Psoas muscle (tissue), 8 donors: ENCODE results near the gene INSC. TPM values are rescaled to one million over a fixed set of nuclear protein-coding genes. Genes with fewer than 3 reads are reported as not detected.

Experiments
- ATAC-seq, 4 donors: fragments of 200-7000 bp; cut with Tn5 transposase; one replicate each; pipeline ENCODE4 v1.9.1; 2020; ENCODE audit warnings: moderate library complexity in 3 of 4, mild to moderate bottlenecking in 2 of 4
- DNase-seq, 2 donors: peaks; one replicate each; pipeline ENCODE4 v3.0.0-alpha.2; 2020
- H3K27ac ChIP-seq: fragments of 200-600 bp; one replicate; pipeline ENCODE4 v1.8.0; 2022
- H3K27me3 ChIP-seq, 3 donors: fragments of 200-600 bp in 1 of 3; one replicate each; pipeline versions ENCODE4 v1.6.1 to v1.8.0; 2013 to 2022; ENCODE audit warnings: low read length in 2 of 3, mild to moderate bottlenecking in 2 of 3, moderate library complexity in 1 of 3; ENCODE audit not compliant: insufficient read depth in 3 of 3
- H3K36me3 ChIP-seq, 2 donors: fragments of 200-600 bp in 1 of 2; one replicate each; pipeline versions ENCODE4 v1.6.1 to v1.8.0; 2013 to 2022; ENCODE audit warnings: low read depth in 1 of 2, mild to moderate bottlenecking in 1 of 2, moderate library complexity in 1 of 2; ENCODE audit not compliant: insufficient read depth in 1 of 2
- H3K4me1 ChIP-seq: fragments of 200-600 bp; one replicate; pipeline ENCODE4 v1.8.0; 2022
- H3K4me3 ChIP-seq: fragments of 200-600 bp; one replicate; pipeline ENCODE4 v1.8.0; 2022; ENCODE audit warnings: mild to moderate bottlenecking
- H3K9me3 ChIP-seq: fragments of 200-600 bp; one replicate; pipeline ENCODE4 v1.8.0; 2022
- CTCF ChIP-seq: fragments of 200-600 bp; IDR thresholded peaks from one replicate; pipeline ENCODE4 v1.8.0; 2022; ENCODE audit warnings: antibody characterized with exemption
- WGBS, 3 donors: extraction: QIAGEN DNeasy Blood & Tissue Kit; methylation state at CpG; one replicate each; pipeline versions ENCODE4 v1.1.6 to v1.1.7; 2013; 5-methylcytosine and 5-hydroxymethylcytosine counted together
- intact Hi-C, 2 donors: fragments of 100-400 bp; cut with DNase I; formaldehyde crosslinking; loops; one replicate each; pipeline versions ENCODE4 v1.11.0 to v1.14.2; 2022
- polyA plus RNA-seq, 3 donors: library from polyadenylated mRNA; stranded (reverse); fragments of 200-250 nt; gene quantifications; one replicate each; pipeline ENCODE4 v1.2.3, GENCODE V29; 2013
- total RNA-seq, 4 donors: library from RNA; stranded (reverse); fragmentation: NEBNext Ultra II Directional in 2 of 4; extraction: Animal tissue kit (Norgen Biotek cat#: 25700) in 2 of 4; gene quantifications; one replicate each; pipeline versions ENCODE4 v1.2.1 to v1.2.4, GENCODE V29; 2021 to 2023
- donor health status: healthy with polysubstance abuse.
- donor health status: DM: no; HTN: no; CAD: no; lungs with moderate emphysema.
- donor health status: Bipolar disorder and iron deficiency.
- donor health status: healthy.
- donor health status: DM: yes; HTN: yes; CAD: no.
- donor health status: DM: no; HTN: no; CAD: no.
- donor health status: DM: no; HTN: no; CAD: no.
- donor health status: DM: yes; HTN: yes; CAD: no.

The INSC gene
- total and polyA plus RNA-seq, 7 donors, result 0.04 to 1.2 TPM; not detected in 5

- H3K4me1 ChIP-seq, result peaks cover 23% of the 10 kb centered on the region
- ATAC-seq, result no peak
Measured at GRCh38 chr11:15195454-15196200, 80.9 kb downstream of the INSC start.

GRCh38 chr11:15196704-15197103 lies 82.0 kb downstream of the INSC start:
- no peaks in the 10 kb centered on the region for H3K9me3 ChIP-seq
- no peak for ATAC-seq
- no peaks in the 10 kb centered on the region for H3K36me3 ChIP-seq
- no peaks in the 10 kb centered on the region for H3K27me3 ChIP-seq
- H3K27ac ChIP-seq, result no peak overlapping the region
- intact Hi-C loops, result no loop called here
- no peak for DNase-seq
- peaks cover 25% of the 10 kb centered on the region for H3K4me1 ChIP-seq
- no peak for TF ChIP-seq CTCF
- H3K4me3 ChIP-seq, result no peak overlapping the region
- WGBS, 3 donors, result 47 to 82% (median 50%) methylated on average over 1 of the region's 1 CpG

More at GRCh38 chr11:15195454-15196200, 80.9 kb downstream of the INSC start:
- WGBS, 3 donors, result 74 to 83% (median 74%) methylated on average over 2 of the region's 2 CpGs
- Histone ChIP-seq H3K27me3 (no peaks in the 10 kb centered on the region), H3K36me3 (no peaks in the 10 kb centered on the region), H3K27ac (no peak overlapping the region), H3K4me3 (no peak overlapping the region), H3K9me3 (no peaks in the 10 kb centered on the region)
- intact Hi-C loops, result no loop called here
- no peak for TF ChIP-seq CTCF
- DNase-seq, result no peak

DNA sequence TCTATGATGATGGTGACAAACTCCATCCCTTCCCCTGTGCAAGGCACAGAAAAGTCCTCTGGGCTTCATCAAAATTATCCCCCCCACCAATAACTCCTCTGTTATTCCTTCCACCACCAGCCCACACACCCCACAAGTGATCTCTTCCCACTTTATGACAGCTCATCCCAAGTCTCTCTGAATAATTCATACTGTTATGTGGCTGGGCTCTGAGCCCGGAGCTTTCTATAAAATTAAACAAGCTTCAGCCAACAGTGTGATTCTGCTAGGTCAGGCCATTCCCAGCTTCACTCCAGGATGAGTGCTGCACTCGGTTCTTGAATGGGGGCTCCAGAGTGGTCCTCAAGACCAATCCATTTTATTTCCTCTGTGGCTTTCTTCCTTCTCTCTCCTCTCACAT lies 83.0 kb downstream of the INSC start:
- peaks cover 25% of the 10 kb centered on the region for H3K4me1 ChIP-seq

GRCh38 chr11:15198284-15198683 lies 83.6 kb downstream of the INSC start:
- 20 to 45% (median 25%) methylated on average over 2 of the region's 2 CpGs for WGBS, 3 donors
- Histone ChIP-seq H3K4me3 (no peak overlapping the region), H3K36me3 (no peaks in the 10 kb centered on the region), H3K9me3 (no peaks in the 10 kb centered on the region), H3K27me3 (no peaks in the 10 kb centered on the region), H3K27ac (no peak overlapping the region), H3K4me1 (peaks cover 25% of the 10 kb centered on the region)
- intact Hi-C loops, result no loop called here
- no peak for TF ChIP-seq CTCF
- peak in 3 of 4 donors; percentile 52 to 75 (median 73) for ATAC-seq
- no peak for DNase-seq

More for the DNA sequence above, 83.0 kb downstream of the INSC start:
- no peaks in the 10 kb centered on the region for H3K9me3 ChIP-seq
- no peak overlapping the region for H3K4me3 ChIP-seq
- no peaks in the 10 kb centered on the region for H3K27me3 ChIP-seq
- ATAC-seq, result no peak
- no peak for DNase-seq
- H3K27ac ChIP-seq, result no peak overlapping the region
- intact Hi-C loops, result no loop called here
- H3K36me3 ChIP-seq, result no peaks in the 10 kb centered on the region
- TF ChIP-seq CTCF, result no peak
- 57 to 69% (median 68%) methylated on average over 2 of the region's 2 CpGs for WGBS, 3 donors
